GM21737 (cell line): Measurements from ENCODE around the gene GTF2IRD1.
"Not testable (repeated sequence)": the region's sequence is repeated elsewhere in the genome, so short reads cannot be mapped to it uniquely, and the experiment has no call there.

Experiments used
- ATAC-seq: cut with Tn5 transposase; IDR thresholded peaks from one replicate; pipeline ENCODE4 v1.9.1; 2021; ENCODE audit warnings: mild to moderate bottlenecking, moderate library complexity; ENCODE audit not compliant: unreplicated experiment

Gene GTF2IRD1

DNA sequence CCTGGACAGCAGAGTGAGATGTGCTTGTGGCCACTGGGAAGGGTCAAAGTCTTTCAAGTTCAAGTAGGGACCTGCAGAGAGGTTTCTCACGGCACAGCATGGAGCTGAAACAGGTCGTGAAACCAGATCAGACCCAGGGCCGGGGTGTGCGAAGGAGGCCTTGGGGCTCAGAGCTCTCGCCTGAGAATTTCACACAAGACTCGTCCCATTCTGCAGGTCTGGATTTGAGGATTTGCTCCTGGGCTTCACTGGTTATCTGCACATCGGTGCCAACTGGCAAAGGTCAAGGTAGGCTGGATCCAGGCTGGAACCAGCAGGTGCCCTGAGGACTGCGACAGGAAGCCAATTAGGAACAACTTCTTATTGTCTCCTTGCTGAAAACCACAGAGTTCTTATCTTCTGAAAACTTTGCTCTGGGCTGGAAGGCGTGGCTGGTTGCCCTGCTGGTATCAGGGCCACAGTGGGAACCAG lies 179.8 kb downstream of the GTF2IRD1 start:
- no peak for ATAC-seq

DNA sequence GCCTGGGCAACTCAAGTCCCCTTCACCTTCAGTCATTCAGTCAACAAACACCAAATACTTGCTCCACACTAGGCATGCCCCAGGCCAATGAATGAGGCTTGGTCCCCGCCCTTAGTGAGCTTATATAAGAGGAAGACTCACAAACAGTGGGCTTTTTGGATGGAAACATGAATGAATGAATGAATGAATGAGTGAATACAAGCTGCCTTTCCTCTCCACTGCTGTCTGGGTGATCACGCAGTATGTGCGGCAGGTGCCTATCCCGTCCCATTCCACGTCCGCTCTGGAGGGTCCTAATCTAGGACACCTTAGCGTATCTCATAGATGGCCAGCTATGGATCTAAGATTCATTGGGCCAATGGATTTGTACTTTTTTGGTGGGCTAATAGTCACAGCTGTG lies 184.0 kb downstream of the GTF2IRD1 start:
- ATAC-seq, result no peak

DNA sequence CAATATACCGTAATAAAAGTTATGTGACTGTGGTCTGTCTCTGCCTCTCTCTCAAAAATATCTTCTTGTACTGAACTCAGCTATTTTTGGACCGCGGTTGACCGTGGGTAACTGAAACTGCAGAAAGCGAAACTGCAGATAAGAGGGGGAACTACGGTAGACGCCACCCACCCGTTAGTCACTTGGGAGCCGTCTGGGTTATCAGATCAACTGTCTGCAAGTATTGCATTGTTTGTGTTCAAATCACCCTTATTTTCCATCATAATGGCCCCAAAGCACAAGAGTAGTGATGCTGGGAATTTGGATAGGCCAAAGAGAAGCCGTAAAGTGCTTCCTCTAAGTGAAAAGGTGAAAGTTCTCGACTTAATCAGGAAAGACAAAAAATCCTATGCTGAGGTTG lies 196.3 kb downstream of the GTF2IRD1 start:
- peak; percentile 71 for ATAC-seq

DNA sequence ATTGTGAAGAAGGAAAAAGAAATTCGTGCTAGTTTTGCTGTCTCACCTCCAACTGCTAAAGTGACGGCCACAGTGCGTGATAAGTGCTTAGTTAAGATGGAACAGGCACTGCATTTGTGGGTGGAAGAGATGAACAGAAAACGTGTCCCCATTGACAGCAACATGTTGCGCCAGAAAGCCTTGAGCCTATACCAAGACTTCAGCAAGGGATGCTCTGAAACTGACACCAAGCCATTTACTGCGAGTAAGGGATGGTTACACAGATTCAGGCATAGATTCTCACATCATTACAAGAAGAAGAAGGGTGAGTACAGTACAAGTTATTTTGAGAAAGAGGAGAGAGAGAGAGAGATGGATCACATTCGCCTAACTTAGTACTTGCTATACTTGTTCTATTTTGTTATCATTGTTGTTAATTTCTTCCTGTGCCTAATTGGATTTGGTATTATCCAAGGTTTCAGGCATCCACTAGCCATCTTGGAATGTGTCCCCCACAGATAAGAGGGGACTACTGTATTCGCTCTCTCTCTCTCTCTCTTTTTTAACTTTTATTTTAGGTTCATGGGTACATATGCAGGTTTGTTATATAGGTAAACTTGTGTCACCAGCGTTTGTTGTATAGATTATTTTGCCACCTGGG lies 196.9 kb downstream of the GTF2IRD1 start:
- ATAC-seq, result peak; percentile 45

DNA sequence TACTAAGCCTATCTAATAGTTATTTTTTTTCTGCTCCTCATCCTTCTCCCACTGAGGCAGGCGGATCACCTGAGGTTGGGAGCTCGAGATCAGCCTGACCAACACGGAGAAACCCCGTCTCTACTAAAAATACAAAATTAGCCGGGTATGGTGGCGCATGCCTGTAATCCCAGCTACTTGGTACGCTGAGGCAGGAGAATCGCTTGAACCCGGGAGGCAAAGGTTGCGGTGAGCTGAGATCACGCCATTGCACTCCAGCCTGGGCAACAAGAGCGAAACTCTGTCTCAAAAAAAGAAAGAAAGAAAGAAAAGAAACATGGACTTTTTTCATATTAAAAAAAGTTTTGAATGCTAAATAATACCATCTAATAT lies 197.4 kb downstream of the GTF2IRD1 start:
- ATAC-seq, result not testable (repeated sequence)
